ENCODE results near the gene SLC25A29.

Gene SLC25A29

DNA sequence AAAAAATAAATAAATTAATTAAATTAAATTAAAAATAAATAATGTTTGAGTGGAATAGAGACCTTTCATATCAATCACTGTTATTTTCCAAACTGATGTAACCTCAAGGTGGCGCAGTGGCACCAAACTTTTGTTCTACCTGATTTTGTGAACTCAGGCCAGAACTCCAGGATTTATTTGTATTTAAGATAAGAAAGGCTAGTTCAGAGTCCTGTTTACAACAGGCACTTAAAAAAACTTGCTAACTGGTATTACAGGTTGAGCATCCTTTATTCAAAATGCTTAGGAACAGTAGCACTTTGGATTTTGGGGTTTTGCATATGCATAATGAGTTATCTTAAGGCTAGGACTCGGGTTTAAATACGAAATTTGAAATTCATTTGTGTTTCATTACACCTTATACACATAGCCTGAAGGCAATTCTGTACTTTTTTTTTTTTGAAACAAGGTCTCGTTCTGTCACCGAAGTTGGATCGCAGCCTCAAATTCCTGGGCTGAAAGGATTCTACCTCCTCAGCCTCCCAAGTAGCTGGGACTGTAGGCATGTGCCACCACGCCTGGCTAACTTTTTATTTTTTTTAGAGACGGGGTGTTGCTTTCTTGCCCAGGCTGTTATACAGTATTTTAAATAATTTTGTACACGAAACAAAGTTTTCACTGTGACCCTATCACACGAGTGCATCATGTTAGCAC is 34.9 kb downstream of the SLC25A29 start:
- H3K4me3 ChIP-seq (ENCODE audit: low read length in 2 of 2): no peak overlapping the region
- H3K36me3 ChIP-seq (replicated peaks in 1 of 2; ENCODE audit: control insufficient read depth in 2 of 2, insufficient read depth in 2 of 2, low read length in 2 of 2): peaks cover 11 to 78% of the 10 kb centered on the region in 2 donors
- H3K9me3 ChIP-seq (replicated peaks in 1 of 2; ENCODE audit: control insufficient read depth in 2 of 2, insufficient read depth in 1 of 2, low read depth in 1 of 2, low read length in 2 of 2): peaks cover 0 to 13% of the 10 kb centered on the region in 2 donors
- peaks cover 2% of the 10 kb centered on the region for H3K79me1 ChIP-seq (ENCODE audit: low read depth, low read length)
- no peak overlapping the region for H2BK5ac ChIP-seq (ENCODE audit: low read length)
- no peak overlapping the region for H2BK15ac ChIP-seq (ENCODE audit: low read length)
- no peak for DNase-seq (ENCODE audit: low spot score)
- no peak overlapping the region for H2BK12ac ChIP-seq (ENCODE audit: low read length)
- no peak overlapping the region for H3K27ac ChIP-seq (replicated peaks; ENCODE audit: low read length)
- no peak overlapping the region for H3K14ac ChIP-seq (ENCODE audit: low read length)
- no peak overlapping the region for H4K91ac ChIP-seq (ENCODE audit: low read depth, low read length, poor library complexity)
- no peak overlapping the region for H2AFZ ChIP-seq (ENCODE audit: low read length)
- H3K4me2 ChIP-seq (ENCODE audit: insufficient read depth, low read length, poor library complexity, severe bottlenecking): no peak overlapping the region
- no peak overlapping the region for H2AK5ac ChIP-seq (ENCODE audit: low read depth, low read length)
- WGBS, 2 donors (ENCODE audit: extremely low coverage in 2 of 2, insufficient read length in 2 of 2, insufficient replicate concordance in 1 of 2): no CpG with 5 or more reads among the region's 10 CpGs
- H3K27me3 ChIP-seq (ENCODE audit: control insufficient read depth in 3 of 3, insufficient read depth in 3 of 3, low read depth in 1 of 3, low read length in 3 of 3): no peaks in the 10 kb centered on the region
- H3K9ac ChIP-seq (ENCODE audit: low read depth, low read length, poor library complexity): no peak overlapping the region
- H4K8ac ChIP-seq (ENCODE audit: low read depth, low read length): no peak overlapping the region
- H3K4me1 ChIP-seq (ENCODE audit: control insufficient read depth in 2 of 2, insufficient read depth in 1 of 2, low read depth in 1 of 2, low read length in 2 of 2): peaks cover 1 to 3% of the 10 kb centered on the region in 2 donors
- H2BK120ac ChIP-seq (ENCODE audit: low read depth, low read length): no peak overlapping the region
- no peak overlapping the region for H3K23ac ChIP-seq (ENCODE audit: low read depth, low read length, poor library complexity)
- H3K18ac ChIP-seq (ENCODE audit: low read length): no peak overlapping the region
- no peak overlapping the region for H3K4ac ChIP-seq (ENCODE audit: low read length)

DNA sequence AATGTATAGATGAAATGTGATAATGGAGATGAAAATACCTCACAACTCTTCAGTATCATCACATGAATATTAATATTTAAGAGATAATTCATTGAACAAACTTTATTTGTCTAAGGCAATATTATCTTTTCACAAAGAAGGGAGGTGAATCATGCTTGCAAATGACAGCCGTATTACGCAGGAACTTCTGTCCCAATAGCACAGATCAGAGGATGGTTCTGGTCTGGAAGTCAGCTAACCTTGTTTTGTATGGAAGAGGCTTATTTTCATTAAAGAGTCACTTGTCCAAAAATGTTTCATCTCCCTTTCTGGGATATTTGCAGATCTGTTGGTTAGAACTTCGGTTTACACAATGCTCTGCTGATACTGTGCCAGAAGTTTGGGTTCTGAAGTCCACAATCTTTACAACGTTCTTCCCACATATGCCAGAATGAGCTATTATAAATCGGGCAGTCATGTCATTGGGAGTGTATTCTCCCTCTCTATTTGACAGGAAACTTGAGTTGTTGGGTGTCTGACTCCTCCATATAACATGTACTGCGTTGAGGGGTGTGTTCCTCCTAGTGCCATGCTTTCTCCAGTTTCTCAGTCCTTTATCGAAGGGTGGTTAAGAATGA is 37.5 kb downstream of the SLC25A29 start:
- Histone ChIP-seq H2BK12ac (ENCODE audit: low read length) (no peak overlapping the region), H3K18ac (ENCODE audit: low read length) (no peak overlapping the region), H4K8ac (ENCODE audit: low read depth, low read length) (no peak overlapping the region), H3K79me1 (ENCODE audit: low read depth, low read length) (no peaks in the 10 kb centered on the region), H3K4me1 (ENCODE audit: control insufficient read depth in 2 of 2, insufficient read depth in 1 of 2, low read depth in 1 of 2, low read length in 2 of 2) (no peaks in the 10 kb centered on the region), H3K4me2 (ENCODE audit: insufficient read depth, low read length, poor library complexity, severe bottlenecking) (no peak overlapping the region), H3K4ac (ENCODE audit: low read length) (no peak overlapping the region), H4K91ac (ENCODE audit: low read depth, low read length, poor library complexity) (no peak overlapping the region), H3K27ac (replicated peaks; ENCODE audit: low read length) (no peak overlapping the region), H2BK5ac (ENCODE audit: low read length) (no peak overlapping the region), H3K4me3 (ENCODE audit: low read length in 2 of 2) (no peak overlapping the region), H3K9me3 (replicated peaks in 1 of 2; ENCODE audit: control insufficient read depth in 2 of 2, insufficient read depth in 1 of 2, low read depth in 1 of 2, low read length in 2 of 2) (peaks cover 0 to 13% of the 10 kb centered on the region in 2 donors), H2BK120ac (ENCODE audit: low read depth, low read length) (no peak overlapping the region), H3K36me3 (replicated peaks in 1 of 2; ENCODE audit: control insufficient read depth in 2 of 2, insufficient read depth in 2 of 2, low read length in 2 of 2) (peaks cover 5 to 74% of the 10 kb centered on the region in 2 donors), H2AK5ac (ENCODE audit: low read depth, low read length) (no peak overlapping the region), H3K27me3 (ENCODE audit: control insufficient read depth in 3 of 3, insufficient read depth in 3 of 3, low read depth in 1 of 3, low read length in 3 of 3) (no peaks in the 10 kb centered on the region), H2AFZ (ENCODE audit: low read length) (no peak overlapping the region), H3K9ac (ENCODE audit: low read depth, low read length, poor library complexity) (no peak overlapping the region), H2BK15ac (ENCODE audit: low read length) (no peak overlapping the region), H3K14ac (ENCODE audit: low read length) (no peak overlapping the region), H3K23ac (ENCODE audit: low read depth, low read length, poor library complexity) (no peak overlapping the region)
- no CpG with 5 or more reads among the region's 7 CpGs for WGBS, 2 donors (ENCODE audit: extremely low coverage in 2 of 2, insufficient read length in 2 of 2, insufficient replicate concordance in 1 of 2)
- DNase-seq (ENCODE audit: low spot score): no peak

DNA sequence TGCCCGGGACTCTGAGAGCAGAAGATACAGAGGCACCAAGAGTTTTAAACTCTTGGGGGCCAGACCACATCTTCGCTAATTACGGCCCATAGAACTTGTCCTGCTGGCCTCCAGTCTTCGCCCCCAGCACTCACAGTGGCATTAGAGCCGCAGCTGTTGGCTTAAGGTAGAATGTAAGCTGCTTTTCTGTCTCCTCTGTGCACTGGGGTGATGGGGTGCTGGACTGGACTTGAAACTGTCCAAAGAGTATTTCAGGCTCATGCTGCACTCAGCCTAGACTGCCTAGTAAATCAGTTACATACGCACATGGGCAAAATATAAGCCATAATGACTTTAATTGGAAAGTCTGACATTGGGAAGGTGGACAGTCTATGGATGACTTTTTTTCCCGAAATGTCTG is 38.3 kb downstream of the SLC25A29 start:
- Histone ChIP-seq H3K4me3 (ENCODE audit: low read length in 2 of 2) (no peak overlapping the region), H4K8ac (ENCODE audit: low read depth, low read length) (no peak overlapping the region), H2BK15ac (ENCODE audit: low read length) (no peak overlapping the region), H2AK5ac (ENCODE audit: low read depth, low read length) (no peak overlapping the region), H3K4me1 (ENCODE audit: control insufficient read depth in 2 of 2, insufficient read depth in 1 of 2, low read depth in 1 of 2, low read length in 2 of 2) (no peaks in the 10 kb centered on the region), H3K23ac (ENCODE audit: low read depth, low read length, poor library complexity) (no peak overlapping the region), H3K4me2 (ENCODE audit: insufficient read depth, low read length, poor library complexity, severe bottlenecking) (no peak overlapping the region), H3K9ac (ENCODE audit: low read depth, low read length, poor library complexity) (no peak overlapping the region), H4K91ac (ENCODE audit: low read depth, low read length, poor library complexity) (no peak overlapping the region), H3K27me3 (ENCODE audit: control insufficient read depth in 3 of 3, insufficient read depth in 3 of 3, low read depth in 1 of 3, low read length in 3 of 3) (no peaks in the 10 kb centered on the region), H2BK120ac (ENCODE audit: low read depth, low read length) (no peak overlapping the region), H3K18ac (ENCODE audit: low read length) (no peak overlapping the region), H3K27ac (replicated peaks; ENCODE audit: low read length) (no peak overlapping the region), H3K36me3 (replicated peaks in 1 of 2; ENCODE audit: control insufficient read depth in 2 of 2, insufficient read depth in 2 of 2, low read length in 2 of 2) (peaks cover 11 to 76% of the 10 kb centered on the region in 2 donors), H3K4ac (ENCODE audit: low read length) (no peak overlapping the region), H2AFZ (ENCODE audit: low read length) (no peak overlapping the region), H2BK12ac (ENCODE audit: low read length) (no peak overlapping the region), H2BK5ac (ENCODE audit: low read length) (no peak overlapping the region), H3K9me3 (replicated peaks in 1 of 2; ENCODE audit: control insufficient read depth in 2 of 2, insufficient read depth in 1 of 2, low read depth in 1 of 2, low read length in 2 of 2) (peaks cover 0 to 13% of the 10 kb centered on the region in 2 donors), H3K79me1 (ENCODE audit: low read depth, low read length) (peaks cover 3% of the 10 kb centered on the region), H3K14ac (ENCODE audit: low read length) (no peak overlapping the region)
- WGBS, 2 donors (ENCODE audit: extremely low coverage in 2 of 2, insufficient read length in 2 of 2, insufficient replicate concordance in 1 of 2): no CpG with 5 or more reads among the region's 7 CpGs
- no peak for DNase-seq (ENCODE audit: low spot score)

DNA sequence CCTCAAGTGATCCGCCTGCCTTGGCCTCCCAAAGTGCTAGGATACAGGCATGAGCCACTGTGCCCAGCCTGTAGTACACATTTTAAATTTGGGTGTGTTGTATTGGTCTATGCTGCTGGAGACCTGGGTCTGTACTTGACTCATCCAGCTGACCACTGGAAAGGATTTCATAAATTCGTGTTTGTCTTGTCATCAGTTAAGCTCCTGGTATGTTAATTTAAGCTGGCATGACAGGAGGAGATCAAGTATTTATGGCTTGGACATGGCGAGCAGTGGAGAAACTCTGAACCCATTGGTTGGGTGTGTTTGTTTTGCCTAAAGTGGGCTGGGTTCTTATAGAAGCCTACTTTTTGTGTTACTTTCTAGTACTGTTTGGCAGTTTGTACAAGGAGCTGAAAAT is 43.1 kb downstream of the SLC25A29 start:
- no CpG with 5 or more reads among the region's 3 CpGs for WGBS, 2 donors (ENCODE audit: extremely low coverage in 2 of 2, insufficient read length in 2 of 2, insufficient replicate concordance in 1 of 2)
- Histone ChIP-seq H3K14ac (ENCODE audit: low read length) (no peak overlapping the region), H4K91ac (ENCODE audit: low read depth, low read length, poor library complexity) (no peak overlapping the region), H3K23ac (ENCODE audit: low read depth, low read length, poor library complexity) (no peak overlapping the region), H3K4ac (ENCODE audit: low read length) (no peak overlapping the region), H2AK5ac (ENCODE audit: low read depth, low read length) (no peak overlapping the region), H3K4me1 (ENCODE audit: control insufficient read depth in 2 of 2, insufficient read depth in 1 of 2, low read depth in 1 of 2, low read length in 2 of 2) (no peaks in the 10 kb centered on the region), H3K4me2 (ENCODE audit: insufficient read depth, low read length, poor library complexity, severe bottlenecking) (no peak overlapping the region), H3K4me3 (ENCODE audit: low read length in 2 of 2) (no peak overlapping the region), H4K8ac (ENCODE audit: low read depth, low read length) (no peak overlapping the region), H3K36me3 (replicated peaks in 1 of 2; ENCODE audit: control insufficient read depth in 2 of 2, insufficient read depth in 2 of 2, low read length in 2 of 2) (peaks cover 11 to 63% of the 10 kb centered on the region in 2 donors), H3K9ac (ENCODE audit: low read depth, low read length, poor library complexity) (no peak overlapping the region), H2AFZ (ENCODE audit: low read length) (no peak overlapping the region), H3K79me1 (ENCODE audit: low read depth, low read length) (peaks cover 7% of the 10 kb centered on the region), H2BK12ac (ENCODE audit: low read length) (no peak overlapping the region), H3K27ac (replicated peaks; ENCODE audit: low read length) (no peak overlapping the region), H2BK15ac (ENCODE audit: low read length) (no peak overlapping the region), H2BK5ac (ENCODE audit: low read length) (no peak overlapping the region), H3K18ac (ENCODE audit: low read length) (no peak overlapping the region), H3K27me3 (ENCODE audit: control insufficient read depth in 3 of 3, insufficient read depth in 3 of 3, low read depth in 1 of 3, low read length in 3 of 3) (no peaks in the 10 kb centered on the region), H2BK120ac (ENCODE audit: low read depth, low read length) (no peak overlapping the region), H3K9me3 (replicated peaks in 1 of 2; ENCODE audit: control insufficient read depth in 2 of 2, insufficient read depth in 1 of 2, low read depth in 1 of 2, low read length in 2 of 2) (no peaks in the 10 kb centered on the region)
- no peak for DNase-seq (ENCODE audit: low spot score)

All from neuronal stem cell (in vitro differentiated cells).